Left kidney (tissue), 2 donors: Measurements from ENCODE around the gene PARL. TPM values are rescaled to one million over a fixed set of nuclear protein-coding genes. Genes with fewer than 3 reads are reported as not detected.
"Not testable (repeated sequence)": the region's sequence is repeated elsewhere in the genome, so short reads cannot be mapped to it uniquely, and the experiment has no call there.

Experiments used
- DNase-seq: peaks from one replicate; pipeline ENCODE4 v3.0.0-alpha.2; 2013
- polyA plus RNA-seq: library from polyadenylated mRNA; unstranded; fragments of 120-200 nt; gene quantifications from one replicate; pipeline ENCODE4 v1.2.1, GENCODE V29; 2013; ENCODE audit not compliant: insufficient read length

PARL gene
- polyA plus RNA-seq, 1 donor = 60.0 TPM

DNA sequence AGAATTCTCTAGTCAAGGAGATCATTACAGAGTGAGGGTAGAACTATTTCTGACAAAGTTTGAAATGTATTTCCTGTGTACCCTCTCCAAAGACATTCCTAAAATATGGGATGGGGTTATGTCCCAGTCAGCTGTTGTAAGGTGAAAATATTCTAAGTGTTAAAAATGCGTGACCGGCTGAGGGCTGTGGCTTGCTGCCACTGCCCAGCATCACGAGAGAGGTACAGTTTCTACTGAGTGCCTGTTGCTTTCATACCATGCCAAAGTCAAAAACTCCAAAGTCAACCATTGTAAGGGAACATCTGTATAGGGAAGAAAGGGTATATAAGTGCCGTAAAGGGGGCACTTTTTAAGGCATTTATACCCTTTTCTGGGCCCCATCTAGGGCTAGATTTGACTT is 90.2 kb downstream of the PARL start:
- no peak for DNase-seq

- no peak for DNase-seq
Observed at GRCh38 chr3:183792976-183793375, 91.7 kb downstream of the PARL start.

- DNase-seq = no peak
Observed at GRCh38 chr3:183790700-183791099, 94.0 kb downstream of the PARL start.

DNA sequence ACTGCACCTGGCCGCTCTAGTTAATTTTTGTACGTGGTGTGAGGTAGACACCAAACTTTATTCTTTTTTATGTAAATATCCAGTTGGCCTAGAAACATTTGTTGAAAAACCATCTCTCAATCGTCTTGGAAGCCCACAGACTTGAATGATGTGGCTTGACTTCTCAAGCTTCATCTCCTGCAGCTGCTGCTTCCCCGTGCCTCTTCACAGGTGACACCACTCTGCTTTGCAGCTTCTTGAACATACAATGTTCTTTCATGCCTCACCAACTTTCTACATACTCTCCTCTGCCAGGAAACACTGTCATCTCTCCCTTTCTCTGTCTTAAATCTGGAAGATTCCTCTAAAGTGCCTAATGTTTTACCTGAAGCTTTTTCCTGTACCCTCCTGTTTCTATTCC is 94.9 kb downstream of the PARL start:
- DNase-seq = no peak

- not testable (repeated sequence) for DNase-seq
Observed at GRCh38 chr3:183784503-183784902, 100.2 kb downstream of the PARL start.

DNA sequence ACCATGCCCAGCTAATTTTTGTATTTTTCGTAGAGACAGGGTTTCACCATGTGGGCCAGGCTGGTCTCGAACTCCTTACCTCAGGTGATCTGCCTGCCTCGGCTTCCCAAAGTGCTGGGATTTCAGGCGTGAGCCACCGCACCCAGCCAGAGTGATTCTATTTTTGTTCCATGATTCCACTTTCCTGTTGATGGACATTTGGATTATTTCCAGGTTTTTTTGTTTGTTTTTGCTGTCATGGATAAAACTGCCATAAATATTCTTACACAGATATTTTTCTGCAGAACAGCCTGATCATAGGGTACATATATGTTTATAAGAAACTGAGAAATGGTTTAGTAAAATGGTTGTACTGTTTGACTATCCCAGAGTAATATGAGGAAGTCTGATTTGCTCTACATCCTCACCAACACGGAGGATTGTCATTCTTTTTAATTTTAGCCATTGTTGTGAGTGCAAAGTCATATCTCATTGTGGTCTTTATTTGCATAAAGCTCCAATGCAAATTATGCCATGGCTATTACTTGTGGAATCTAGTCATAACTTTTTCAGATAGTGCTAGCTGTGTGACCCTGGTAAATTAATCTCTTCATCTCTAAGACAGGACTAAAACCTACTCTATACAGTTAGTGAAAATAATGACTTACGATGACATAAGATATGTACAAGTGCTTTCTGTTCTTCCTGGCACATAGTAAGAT is 102.0 kb downstream of the PARL start:
- no peak for DNase-seq

DNA sequence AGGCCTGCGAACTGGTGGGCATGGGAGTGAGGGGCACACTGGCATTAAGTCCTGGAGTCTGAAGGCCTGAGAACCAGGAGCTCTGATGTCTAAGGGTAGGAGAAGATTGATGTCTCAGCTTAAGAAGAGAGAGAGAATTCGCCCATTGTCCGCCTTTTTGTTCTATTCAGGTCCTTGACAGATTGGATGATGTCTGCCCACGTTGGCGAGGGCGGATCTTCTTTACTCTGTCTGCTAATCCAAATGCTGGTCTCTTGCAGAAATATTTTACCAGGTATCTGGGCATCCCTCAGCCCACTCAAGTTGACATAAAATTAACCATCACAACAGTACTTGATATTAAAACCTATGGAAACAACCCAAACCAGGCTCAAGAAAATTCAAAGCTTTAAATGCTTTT is 103.4 kb downstream of the PARL start:
- no peak for DNase-seq

GRCh38 chr3:183779896-183780465 is 104.7 kb downstream of the PARL start:
- no peak for DNase-seq

Other genes with a start within 250 kb of the PARL start
- 56.6 TPM for gene KLHL24, start 249.3 kb downstream of the PARL start, polyA plus RNA-seq
- 44.6 TPM for gene YEATS2, start 187.1 kb downstream of the PARL start, polyA plus RNA-seq
- 0.88 TPM for gene MAP6D1, start 59.3 kb downstream of the PARL start, polyA plus RNA-seq
- 68.0 TPM for gene ABCC5, start 133.0 kb upstream of the PARL start, polyA plus RNA-seq
- gene HTR3D, start 146.9 kb upstream of the PARL start, polyA plus RNA-seq = not detected
- gene HTR3C, start 168.2 kb upstream of the PARL start, polyA plus RNA-seq = not detected
- not detected for gene HTR3E, start 212.2 kb upstream of the PARL start, polyA plus RNA-seq